ENCODE results near the gene HOPX.

The HOPX gene

GRCh38 chr4:56692576-56692975 is 11.5 kb upstream of the HOPX start:
- TF ChIP-seq ZNF248 (tag by site-specific recombination; IDR thresholded peaks at IDR 0.05) (no peak), CTCF (tag by site-specific recombination; IDR thresholded peaks at IDR 0.05) (no peak)

GRCh38 chr4:56691425-56691824 is 10.3 kb upstream of the HOPX start:
- no peak overlapping the region for H3K27ac ChIP-seq (ENCODE audit: extremely low read depth, low read depth, low read length)
- H3K4me1 ChIP-seq (ENCODE audit: control insufficient read depth, insufficient read depth, low read length): no peaks in the 10 kb centered on the region
- H3K9me3 ChIP-seq (ENCODE audit: control insufficient read depth, insufficient read depth, low read depth, low read length): no peaks in the 10 kb centered on the region
- CTCF ChIA-PET: interaction anchor here (0.8 kb wide), 1 partner anchor 14 kb away, joined by 4 read pairs; no protein-coding TSS in a partner anchor
- no peak overlapping the region for H3K4me3 ChIP-seq (ENCODE audit: low read depth, low read length)
- TF ChIP-seq ZNF148 (tag by site-specific recombination; IDR thresholded peaks at IDR 0.05; ENCODE audit: borderline replicate concordance): no peak
- no peak for TF ChIP-seq HIC1 (tag by site-specific recombination; IDR thresholded peaks at IDR 0.05)
- no peak for TF ChIP-seq ZNF585B (tag by site-specific recombination; IDR thresholded peaks at IDR 0.05)
- TF ChIP-seq ZNF37A (tag by site-specific recombination; IDR thresholded peaks at IDR 0.05): no peak
- no peak for TF ChIP-seq HOXD13 (CRISPR knock-in tag; IDR thresholded peaks at IDR 0.05; ENCODE audit: borderline replicate concordance)
- TF ChIP-seq ZNF521 (tag by site-specific recombination; IDR thresholded peaks at IDR 0.05): no peak
- TF ChIP-seq ZNF311 (tag by site-specific recombination; IDR thresholded peaks at IDR 0.05; ENCODE audit: borderline replicate concordance): no peak
- TF ChIP-seq WT1 (tag by site-specific recombination; IDR thresholded peaks at IDR 0.05): no peak
- TF ChIP-seq GLI2 (tag by site-specific recombination; IDR thresholded peaks at IDR 0.05; ENCODE audit: borderline replicate concordance, low read depth): no peak
- TF ChIP-seq ZSCAN4 (tag by site-specific recombination; IDR thresholded peaks at IDR 0.05): no peak
- no peak for TF ChIP-seq ZNF555 (tag by site-specific recombination; conservative IDR thresholded peaks at IDR 0.05)
- no peak for TF ChIP-seq ZNF776 (tag by site-specific recombination; IDR thresholded peaks at IDR 0.05; ENCODE audit: borderline replicate concordance)
- TF ChIP-seq ZNF610 (tag by site-specific recombination; IDR thresholded peaks at IDR 0.05; ENCODE audit: borderline replicate concordance): no peak
- TF ChIP-seq PRDM2 (tag by site-specific recombination; IDR thresholded peaks at IDR 0.05; ENCODE audit: borderline replicate concordance): no peak
- TF ChIP-seq ZNF701 (tag by site-specific recombination; IDR thresholded peaks at IDR 0.05): no peak
- no peaks in the 10 kb centered on the region for H3K36me3 ChIP-seq (ENCODE audit: control insufficient read depth in 2 of 2, insufficient read depth in 1 of 2, low read length in 2 of 2)
- POLR2A ChIA-PET: interaction anchor here (0.6 kb wide), 1 partner anchor 92 kb away, joined by 5 read pairs; no protein-coding TSS in a partner anchor

More at GRCh38 chr4:56692576-56692975, 11.5 kb upstream of the HOPX start:
- CTCF ChIA-PET: interaction anchor here (0.7 kb wide), 1 partner anchor 97 kb away, joined by 3 read pairs; no protein-coding TSS in a partner anchor
- POLR2A ChIA-PET: no interaction called here
- Histone ChIP-seq H3K4me1 (ENCODE audit: control insufficient read depth, insufficient read depth, low read length) (no peaks in the 10 kb centered on the region), H3K27ac (ENCODE audit: extremely low read depth, low read depth, low read length) (no peak overlapping the region), H3K4me3 (ENCODE audit: low read depth, low read length) (no peak overlapping the region), H3K36me3 (ENCODE audit: control insufficient read depth in 2 of 2, insufficient read depth in 1 of 2, low read length in 2 of 2) (no peaks in the 10 kb centered on the region), H3K9me3 (ENCODE audit: control insufficient read depth, insufficient read depth, low read depth, low read length) (no peaks in the 10 kb centered on the region)
